HepG2 (cell line): ENCODE data around the gene DNAJC5. TPM values are rescaled to one million over a fixed set of nuclear protein-coding genes. Genes with fewer than 3 reads are reported as not detected.
A peak's percentile ranks its signal among the peaks of the same experiment; 100 is the strongest.

Experiments used
- ISX ChIP-seq: sonication (generic); formaldehyde crosslinking; conservative IDR thresholded peaks from 2 replicates; pipeline ENCODE4 v1.5.0; 2020; ENCODE audit warnings: missing genetic modification reagents
- KDM1A ChIP-seq: IDR thresholded peaks from 2 replicates; pipeline ENCODE4 v1.6.1; 2016; ENCODE audit warnings: missing compliant biosample characterization
- RCOR2 ChIP-seq: IDR thresholded peaks from 2 replicates; pipeline ENCODE4 v1.6.1; 2016; ENCODE audit warnings: missing biosample characterization, missing genetic modification reagents
- SP1 ChIP-seq, 2 experiments: fragments of 450-650 bp in 1 of 2; sonication (generic) in 1 of 2; formaldehyde crosslinking in 1 of 2; IDR thresholded peaks; 2 replicates each; pipeline versions ENCODE4 v1.4.0 to v1.6.1; 2016 to 2020; ENCODE audit warnings: missing genetic modification reagents in 1 of 2
- SP5 ChIP-seq: IDR thresholded peaks from 2 replicates; pipeline ENCODE4 v1.6.1; 2016; ENCODE audit warnings: low read depth, borderline replicate concordance
- ZBTB38 ChIP-seq: sonication (generic); formaldehyde crosslinking; IDR thresholded peaks from 2 replicates; pipeline ENCODE4 v1.5.1; 2020; ENCODE audit warnings: mild to moderate bottlenecking, missing genetic modification reagents
- ZKSCAN5 ChIP-seq: sonication (generic); formaldehyde crosslinking; IDR thresholded peaks from 2 replicates; pipeline ENCODE4 v1.5.1; 2020; ENCODE audit warnings: mild to moderate bottlenecking, missing genetic modification reagents
- ZNF224 ChIP-seq: sonication (generic); formaldehyde crosslinking; IDR thresholded peaks from 2 replicates; pipeline ENCODE4 v1.5.0; 2020; ENCODE audit warnings: mild to moderate bottlenecking, missing genetic modification reagents
- ZNF264 ChIP-seq: sonication (generic); formaldehyde crosslinking; IDR thresholded peaks from 2 replicates; pipeline ENCODE4 v1.4.0; 2020; ENCODE audit warnings: missing genetic modification reagents
- ZNF33B ChIP-seq: sonication (generic); formaldehyde crosslinking; IDR thresholded peaks from 2 replicates; pipeline ENCODE4 v1.5.1; 2020; ENCODE audit warnings: mild to moderate bottlenecking, missing genetic modification reagents
- ZNF451 ChIP-seq: sonication (generic); formaldehyde crosslinking; IDR thresholded peaks from 2 replicates; pipeline ENCODE4 v1.5.0; 2020; ENCODE audit warnings: mild to moderate bottlenecking, missing genetic modification reagents
- ZNF788 ChIP-seq: sonication (generic); formaldehyde crosslinking; IDR thresholded peaks from 2 replicates; pipeline ENCODE4 v1.5.0; 2020; ENCODE audit warnings: mild to moderate bottlenecking, missing genetic modification reagents, borderline replicate concordance
- polyA plus RNA-seq, 8 experiments: library from polyadenylated mRNA; depleted of rRNA in 3 of 8; stranded (reverse) in 7 of 8; unstranded in 1 of 8; fragments of >200 nt; fragmentation: Illumina TruSeq in 4 of 8; extraction: Trizol in 4 of 8; gene quantifications; 2 replicates each; pipeline versions ENCODE4 v1.2.1 to v1.2.3, GENCODE V29; 2011 to 2016; ENCODE audit warnings: low read depth in 4 of 8, missing spikeins in 1 of 8, mixed read lengths in 1 of 8; ENCODE audit not compliant: insufficient read depth in 1 of 8
- total RNA-seq, 5 experiments: library from RNA; depleted of rRNA; stranded (reverse); fragments of >200 nt; fragmentation: Illumina TruSeq; extraction: Trizol; gene quantifications; 2 replicates each; pipeline ENCODE4 v1.2.3, GENCODE V29; 2016; ENCODE audit warnings: low read depth in 1 of 5
- TF ChIP-seq, protein P1 (sequence below): sonication (generic); formaldehyde crosslinking; conservative IDR thresholded peaks from 2 replicates; pipeline ENCODE4 v1.8.0; 2022; ENCODE audit warnings: missing genetic modification reagents
- TF ChIP-seq, protein P2 (sequence below): IDR thresholded peaks from 2 replicates; pipeline ENCODE4 v1.6.1; 2016; ENCODE audit warnings: missing genetic modification reagents, missing compliant biosample characterization
- TF ChIP-seq, protein P3 (sequence below): sonication (generic); formaldehyde crosslinking; IDR thresholded peaks from 2 replicates; pipeline ENCODE4 v1.5.0; 2020; ENCODE audit warnings: mild to moderate bottlenecking, missing genetic modification reagents
- TF ChIP-seq, protein P4 (sequence below): sonication (generic); formaldehyde crosslinking; IDR thresholded peaks from 2 replicates; pipeline ENCODE4 v1.4.0; 2020; ENCODE audit warnings: mild to moderate bottlenecking, missing genetic modification reagents, borderline replicate concordance
- TF ChIP-seq, protein P5 (sequence below): sonication (generic); formaldehyde crosslinking; IDR thresholded peaks from 2 replicates; pipeline ENCODE4 v1.8.1; 2022; ENCODE audit warnings: low read depth, mild to moderate bottlenecking, missing genetic modification reagents
- TF ChIP-seq, protein P6 (sequence below): sonication (generic); formaldehyde crosslinking; conservative IDR thresholded peaks from 2 replicates; pipeline ENCODE4 v1.4.0; 2020; ENCODE audit warnings: missing genetic modification reagents

DNAJC5 gene
- total and polyA plus RNA-seq, 2 of the 13 experiments (the other 11 are each of a cell fraction or from before 2014, with no cell fraction given), result 42.8 to 64.5 TPM

DNA sequence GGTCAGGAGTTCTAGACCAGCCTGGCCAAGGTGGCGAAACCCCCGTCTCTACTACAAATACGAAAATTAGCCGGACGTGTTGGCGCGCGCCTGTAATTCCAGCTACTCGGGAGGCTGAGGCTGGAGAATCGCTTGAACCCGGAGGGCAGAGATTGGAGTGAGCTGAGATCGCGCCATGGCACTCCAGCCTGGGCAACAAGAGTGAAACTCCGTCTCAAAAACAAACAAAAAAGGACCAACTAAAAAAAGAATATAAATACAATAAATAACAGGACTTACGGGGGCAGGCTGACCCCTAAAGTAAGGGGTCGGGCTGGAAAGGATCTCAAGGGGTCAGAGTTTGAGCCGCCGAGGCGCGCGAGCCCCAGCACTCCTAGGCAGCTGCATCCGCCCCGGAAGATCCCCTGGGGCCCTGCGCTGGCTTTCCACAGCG lies 30.4 kb upstream of the DNAJC5 start (continued):
- TF ChIP-seq, protein P1, sequence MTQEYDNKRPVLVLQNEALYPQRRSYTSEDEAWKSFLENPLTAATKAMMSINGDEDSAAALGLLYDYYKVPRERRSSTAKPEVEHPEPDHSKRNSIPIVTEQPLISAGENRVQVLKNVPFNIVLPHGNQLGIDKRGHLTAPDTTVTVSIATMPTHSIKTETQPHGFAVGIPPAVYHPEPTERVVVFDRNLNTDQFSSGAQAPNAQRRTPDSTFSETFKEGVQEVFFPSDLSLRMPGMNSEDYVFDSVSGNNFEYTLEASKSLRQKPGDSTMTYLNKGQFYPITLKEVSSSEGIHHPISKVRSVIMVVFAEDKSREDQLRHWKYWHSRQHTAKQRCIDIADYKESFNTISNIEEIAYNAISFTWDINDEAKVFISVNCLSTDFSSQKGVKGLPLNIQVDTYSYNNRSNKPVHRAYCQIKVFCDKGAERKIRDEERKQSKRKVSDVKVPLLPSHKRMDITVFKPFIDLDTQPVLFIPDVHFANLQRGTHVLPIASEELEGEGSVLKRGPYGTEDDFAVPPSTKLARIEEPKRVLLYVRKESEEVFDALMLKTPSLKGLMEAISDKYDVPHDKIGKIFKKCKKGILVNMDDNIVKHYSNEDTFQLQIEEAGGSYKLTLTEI, result no peak
- TF ChIP-seq, protein P2, sequence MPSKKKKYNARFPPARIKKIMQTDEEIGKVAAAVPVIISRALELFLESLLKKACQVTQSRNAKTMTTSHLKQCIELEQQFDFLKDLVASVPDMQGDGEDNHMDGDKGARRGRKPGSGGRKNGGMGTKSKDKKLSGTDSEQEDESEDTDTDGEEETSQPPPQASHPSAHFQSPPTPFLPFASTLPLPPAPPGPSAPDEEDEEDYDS (CRISPR knock-in tag), result no peak
- no peak for TF ChIP-seq RCOR2 (CRISPR knock-in tag)
- no peak for TF ChIP-seq SP5 (CRISPR knock-in tag)
- TF ChIP-seq ZNF224 (CRISPR knock-in tag), result 0 out of 2 replicates have a peak, but pooled peaks have one; percentile 0
- TF ChIP-seq, protein P3, sequence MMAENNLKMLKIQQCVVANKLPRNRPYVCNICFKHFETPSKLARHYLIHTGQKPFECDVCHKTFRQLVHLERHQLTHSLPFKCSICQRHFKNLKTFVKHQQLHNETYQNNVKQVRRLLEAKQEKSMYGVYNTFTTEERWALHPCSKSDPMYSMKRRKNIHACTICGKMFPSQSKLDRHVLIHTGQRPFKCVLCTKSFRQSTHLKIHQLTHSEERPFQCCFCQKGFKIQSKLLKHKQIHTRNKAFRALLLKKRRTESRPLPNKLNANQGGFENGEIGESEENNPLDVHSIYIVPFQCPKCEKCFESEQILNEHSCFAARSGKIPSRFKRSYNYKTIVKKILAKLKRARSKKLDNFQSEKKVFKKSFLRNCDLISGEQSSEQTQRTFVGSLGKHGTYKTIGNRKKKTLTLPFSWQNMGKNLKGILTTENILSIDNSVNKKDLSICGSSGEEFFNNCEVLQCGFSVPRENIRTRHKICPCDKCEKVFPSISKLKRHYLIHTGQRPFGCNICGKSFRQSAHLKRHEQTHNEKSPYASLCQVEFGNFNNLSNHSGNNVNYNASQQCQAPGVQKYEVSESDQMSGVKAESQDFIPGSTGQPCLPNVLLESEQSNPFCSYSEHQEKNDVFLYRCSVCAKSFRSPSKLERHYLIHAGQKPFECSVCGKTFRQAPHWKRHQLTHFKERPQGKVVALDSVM (CRISPR knock-in tag), result peak; percentile 86
- TF ChIP-seq KDM1A (CRISPR knock-in tag), result no peak
- TF ChIP-seq ZNF264, result no peak
- 0 out of 2 replicates have a peak, but pooled peaks have one; percentile 18 for TF ChIP-seq ZBTB38
- TF ChIP-seq ISX, result peak; percentile 83; the same call in 1 of the 2 replicates
- no peak for TF ChIP-seq ZNF33B (CRISPR knock-in tag)
- TF ChIP-seq, protein P4, sequence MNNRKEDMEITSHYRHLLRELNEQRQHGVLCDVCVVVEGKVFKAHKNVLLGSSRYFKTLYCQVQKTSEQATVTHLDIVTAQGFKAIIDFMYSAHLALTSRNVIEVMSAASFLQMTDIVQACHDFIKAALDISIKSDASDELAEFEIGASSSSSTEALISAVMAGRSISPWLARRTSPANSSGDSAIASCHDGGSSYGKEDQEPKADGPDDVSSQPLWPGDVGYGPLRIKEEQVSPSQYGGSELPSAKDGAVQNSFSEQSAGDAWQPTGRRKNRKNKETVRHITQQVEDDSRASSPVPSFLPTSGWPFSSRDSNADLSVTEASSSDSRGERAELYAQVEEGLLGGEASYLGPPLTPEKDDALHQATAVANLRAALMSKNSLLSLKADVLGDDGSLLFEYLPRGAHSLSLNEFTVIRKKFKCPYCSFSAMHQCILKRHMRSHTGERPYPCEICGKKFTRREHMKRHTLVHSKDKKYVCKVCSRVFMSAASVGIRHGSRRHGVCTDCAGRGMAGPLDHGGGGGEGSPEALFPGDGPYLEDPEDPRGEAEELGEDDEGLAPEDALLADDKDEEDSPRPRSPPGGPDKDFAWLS, result no peak
- no peak for TF ChIP-seq ZKSCAN5 (CRISPR knock-in tag)
- 0 out of 2 replicates have a peak, but pooled peaks have one; percentile 12 for TF ChIP-seq ZNF451 (CRISPR knock-in tag)
- no peak for TF ChIP-seq ZNF788 (CRISPR knock-in tag)
- TF ChIP-seq, protein P5, sequence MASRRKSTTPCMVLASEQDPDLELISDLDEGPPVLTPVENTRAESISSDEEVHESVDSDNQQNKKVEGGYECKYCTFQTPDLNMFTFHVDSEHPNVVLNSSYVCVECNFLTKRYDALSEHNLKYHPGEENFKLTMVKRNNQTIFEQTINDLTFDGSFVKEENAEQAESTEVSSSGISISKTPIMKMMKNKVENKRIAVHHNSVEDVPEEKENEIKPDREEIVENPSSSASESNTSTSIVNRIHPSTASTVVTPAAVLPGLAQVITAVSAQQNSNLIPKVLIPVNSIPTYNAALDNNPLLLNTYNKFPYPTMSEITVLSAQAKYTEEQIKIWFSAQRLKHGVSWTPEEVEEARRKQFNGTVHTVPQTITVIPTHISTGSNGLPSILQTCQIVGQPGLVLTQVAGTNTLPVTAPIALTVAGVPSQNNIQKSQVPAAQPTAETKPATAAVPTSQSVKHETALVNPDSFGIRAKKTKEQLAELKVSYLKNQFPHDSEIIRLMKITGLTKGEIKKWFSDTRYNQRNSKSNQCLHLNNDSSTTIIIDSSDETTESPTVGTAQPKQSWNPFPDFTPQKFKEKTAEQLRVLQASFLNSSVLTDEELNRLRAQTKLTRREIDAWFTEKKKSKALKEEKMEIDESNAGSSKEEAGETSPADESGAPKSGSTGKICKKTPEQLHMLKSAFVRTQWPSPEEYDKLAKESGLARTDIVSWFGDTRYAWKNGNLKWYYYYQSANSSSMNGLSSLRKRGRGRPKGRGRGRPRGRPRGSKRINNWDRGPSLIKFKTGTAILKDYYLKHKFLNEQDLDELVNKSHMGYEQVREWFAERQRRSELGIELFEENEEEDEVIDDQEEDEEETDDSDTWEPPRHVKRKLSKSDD (CRISPR knock-in tag), result no peak
- no peak for TF ChIP-seq SP1 (IDR thresholded peaks at IDR 0.05)
- no peak for TF ChIP-seq SP1 (CRISPR knock-in tag; IDR thresholded peaks at IDR 0.05)
- TF ChIP-seq, protein P6, sequence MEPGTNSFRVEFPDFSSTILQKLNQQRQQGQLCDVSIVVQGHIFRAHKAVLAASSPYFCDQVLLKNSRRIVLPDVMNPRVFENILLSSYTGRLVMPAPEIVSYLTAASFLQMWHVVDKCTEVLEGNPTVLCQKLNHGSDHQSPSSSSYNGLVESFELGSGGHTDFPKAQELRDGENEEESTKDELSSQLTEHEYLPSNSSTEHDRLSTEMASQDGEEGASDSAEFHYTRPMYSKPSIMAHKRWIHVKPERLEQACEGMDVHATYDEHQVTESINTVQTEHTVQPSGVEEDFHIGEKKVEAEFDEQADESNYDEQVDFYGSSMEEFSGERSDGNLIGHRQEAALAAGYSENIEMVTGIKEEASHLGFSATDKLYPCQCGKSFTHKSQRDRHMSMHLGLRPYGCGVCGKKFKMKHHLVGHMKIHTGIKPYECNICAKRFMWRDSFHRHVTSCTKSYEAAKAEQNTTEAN (CRISPR knock-in tag), result no peak; the same call in 1 of the 2 replicates
